ENCODE measurements around the gene BSND.
"Not testable (repeated sequence)": the region's sequence is repeated elsewhere in the genome, so short reads cannot be mapped to it uniquely, and the experiment has no call there.

Gene BSND

DNA sequence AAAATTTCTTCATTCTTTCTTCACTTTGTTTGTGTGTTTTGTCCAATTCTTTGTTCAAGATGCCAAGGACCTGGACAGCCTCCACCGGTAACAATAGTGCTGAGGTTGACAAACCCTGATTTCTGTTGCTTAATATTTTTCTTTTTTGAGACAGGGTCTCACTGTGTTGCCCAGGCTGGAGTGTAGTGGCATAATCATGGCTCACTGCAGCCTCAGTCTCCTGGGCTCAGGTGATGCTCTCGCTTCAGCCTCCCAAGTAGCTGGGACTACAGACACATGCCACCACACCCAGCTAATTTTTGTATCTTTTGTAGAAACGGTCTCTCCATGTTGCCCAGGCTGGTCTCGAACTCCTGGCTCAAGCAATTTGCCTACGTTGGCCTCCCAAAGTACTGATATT is 34.9 kb upstream of the BSND start:
- peaks cover 17% of the 10 kb centered on the region for H3K4me1 ChIP-seq (ENCODE audit: insufficient read depth, low read length)
- H3K27ac ChIP-seq (ENCODE audit: low read length); H3K9ac ChIP-seq (ENCODE audit: low read depth, low read length); H3K36me3 ChIP-seq (ENCODE audit: insufficient read depth, low read depth, low read length); H3K4me3 ChIP-seq (ENCODE audit: low read length); H3K27me3 ChIP-seq (ENCODE audit: insufficient read depth, low read length): not testable (repeated sequence)
- peaks cover 15% of the 10 kb centered on the region for H3K9me3 ChIP-seq (ENCODE audit: insufficient read depth, low read depth, low read length)

DNA sequence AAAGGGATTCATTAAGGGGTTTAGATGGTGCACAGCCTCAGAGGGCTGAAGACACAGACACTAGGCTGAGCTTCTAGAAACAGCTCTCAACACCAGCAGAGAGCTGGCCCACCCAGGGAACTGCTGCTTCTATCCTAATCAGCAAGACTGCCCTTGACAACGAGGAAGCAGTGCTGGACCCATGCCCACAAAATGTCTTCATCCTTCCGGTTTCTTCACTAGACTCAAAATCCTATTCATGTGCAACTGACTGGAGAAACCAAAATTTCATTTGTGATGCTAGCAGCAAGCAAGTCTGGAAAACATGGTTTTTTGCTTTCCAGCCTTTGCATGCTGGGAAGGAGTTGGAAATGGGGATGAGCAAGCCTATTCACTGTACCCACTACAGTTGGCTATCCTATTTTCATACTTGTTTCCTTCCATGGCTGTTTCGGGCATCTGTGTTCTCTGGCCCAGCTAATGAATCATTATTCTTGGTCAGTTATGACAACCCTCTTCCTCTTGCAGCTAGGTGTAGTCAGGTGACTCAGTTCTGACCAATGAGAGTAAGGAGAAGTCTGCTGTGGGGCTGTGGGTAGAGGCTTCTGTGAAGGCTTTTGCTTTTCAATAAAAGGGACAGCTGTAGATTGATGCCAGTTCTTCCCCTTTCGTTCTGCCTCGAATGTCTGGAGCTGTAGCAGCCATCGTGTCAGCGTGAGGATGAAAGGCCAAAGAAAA is 33.0 kb upstream of the BSND start:
- Histone ChIP-seq H3K9ac (ENCODE audit: low read depth, low read length) (no peak overlapping the region), H3K4me3 (ENCODE audit: low read length) (no peak overlapping the region), H3K4me1 (ENCODE audit: insufficient read depth, low read length) (peaks cover 17% of the 10 kb centered on the region), H3K27me3 (ENCODE audit: insufficient read depth, low read length) (no peaks in the 10 kb centered on the region), H3K27ac (ENCODE audit: low read length) (no peak overlapping the region), H3K9me3 (ENCODE audit: insufficient read depth, low read depth, low read length) (no peaks in the 10 kb centered on the region), H3K36me3 (ENCODE audit: insufficient read depth, low read depth, low read length) (no peaks in the 10 kb centered on the region)

DNA sequence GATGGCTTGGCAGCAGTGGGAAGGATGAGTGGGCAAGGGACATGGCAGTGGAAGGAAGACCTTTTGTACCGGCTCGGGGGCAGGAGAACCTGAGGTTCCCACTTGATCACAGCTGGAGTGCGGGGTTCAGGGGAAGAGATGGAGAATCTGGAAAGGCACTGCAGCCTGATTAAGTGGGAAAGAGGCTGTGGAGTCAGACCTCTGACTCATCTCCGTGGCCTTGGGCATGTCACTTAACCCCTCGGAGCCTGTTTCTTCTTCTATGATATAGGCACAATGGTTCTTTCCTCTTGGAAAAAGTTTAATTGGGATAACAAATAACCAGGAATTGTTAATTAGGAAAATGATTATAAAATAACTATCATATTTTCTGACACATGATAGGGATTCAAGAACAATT is 31.4 kb upstream of the BSND start:
- Histone ChIP-seq H3K27ac (ENCODE audit: low read length) (no peak overlapping the region), H3K4me3 (ENCODE audit: low read length) (no peak overlapping the region), H3K9me3 (ENCODE audit: insufficient read depth, low read depth, low read length) (no peaks in the 10 kb centered on the region), H3K4me1 (ENCODE audit: insufficient read depth, low read length) (peaks cover 9% of the 10 kb centered on the region), H3K9ac (ENCODE audit: low read depth, low read length) (no peak overlapping the region), H3K36me3 (ENCODE audit: insufficient read depth, low read depth, low read length) (no peaks in the 10 kb centered on the region), H3K27me3 (ENCODE audit: insufficient read depth, low read length) (no peaks in the 10 kb centered on the region)

DNA sequence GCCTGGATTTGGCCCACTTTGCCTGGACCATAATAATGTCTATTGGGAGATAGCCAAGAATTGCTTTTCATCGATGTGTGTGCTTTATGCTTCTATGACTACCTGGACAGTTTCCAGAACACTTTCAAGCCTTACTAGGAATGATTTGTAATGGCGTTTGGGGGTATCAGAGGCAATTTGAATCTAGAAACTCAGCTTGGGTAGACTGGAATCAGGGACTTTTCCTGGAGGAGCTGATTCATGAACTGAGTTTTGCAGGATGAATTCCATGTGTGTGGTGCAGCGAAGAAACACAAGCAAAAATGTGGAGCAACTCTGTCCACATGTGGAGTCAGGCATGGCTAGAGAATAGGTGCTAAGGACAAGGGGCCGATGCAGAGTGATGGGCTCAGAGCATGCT is 30.2 kb upstream of the BSND start:
- H3K27ac ChIP-seq (ENCODE audit: low read length), result no peak overlapping the region
- peaks cover 2% of the 10 kb centered on the region for H3K4me1 ChIP-seq (ENCODE audit: insufficient read depth, low read length)
- H3K36me3 ChIP-seq (ENCODE audit: insufficient read depth, low read depth, low read length), result no peaks in the 10 kb centered on the region
- H3K4me3 ChIP-seq (ENCODE audit: low read length), result no peak overlapping the region
- H3K9me3 ChIP-seq (ENCODE audit: insufficient read depth, low read depth, low read length), result no peaks in the 10 kb centered on the region
- H3K27me3 ChIP-seq (ENCODE audit: insufficient read depth, low read length), result no peaks in the 10 kb centered on the region
- H3K9ac ChIP-seq (ENCODE audit: low read depth, low read length), result no peak overlapping the region

DNA sequence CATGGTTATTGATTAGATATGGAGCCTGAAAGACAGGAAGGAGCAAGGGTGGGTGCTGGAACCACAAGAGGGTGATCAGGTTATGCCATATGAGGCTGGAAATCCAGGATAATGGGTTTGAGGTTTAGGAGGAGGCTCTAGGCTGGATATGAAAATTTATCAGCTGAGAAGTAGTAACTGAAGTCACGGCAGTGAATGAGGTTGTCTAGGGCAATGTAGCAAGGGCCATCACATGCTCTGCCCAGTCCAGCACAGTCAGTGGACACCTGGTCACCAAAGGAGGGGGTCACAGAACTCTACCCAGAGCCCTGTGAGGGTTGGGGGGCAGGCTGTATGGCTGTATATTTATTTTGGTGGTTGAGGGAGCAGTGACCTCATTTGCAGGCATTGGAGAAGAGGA is 28.9 kb upstream of the BSND start:
- H3K9ac ChIP-seq (ENCODE audit: low read depth, low read length), result no peak overlapping the region
- H3K4me1 ChIP-seq (ENCODE audit: insufficient read depth, low read length), result no peaks in the 10 kb centered on the region; the same call in 1 of the 2 replicates
- no peaks in the 10 kb centered on the region for H3K36me3 ChIP-seq (ENCODE audit: insufficient read depth, low read depth, low read length)
- no peak overlapping the region for H3K27ac ChIP-seq (ENCODE audit: low read length)
- no peak overlapping the region for H3K4me3 ChIP-seq (ENCODE audit: low read length)
- no peaks in the 10 kb centered on the region for H3K27me3 ChIP-seq (ENCODE audit: insufficient read depth, low read length)
- no peaks in the 10 kb centered on the region for H3K9me3 ChIP-seq (ENCODE audit: insufficient read depth, low read depth, low read length)

DNA sequence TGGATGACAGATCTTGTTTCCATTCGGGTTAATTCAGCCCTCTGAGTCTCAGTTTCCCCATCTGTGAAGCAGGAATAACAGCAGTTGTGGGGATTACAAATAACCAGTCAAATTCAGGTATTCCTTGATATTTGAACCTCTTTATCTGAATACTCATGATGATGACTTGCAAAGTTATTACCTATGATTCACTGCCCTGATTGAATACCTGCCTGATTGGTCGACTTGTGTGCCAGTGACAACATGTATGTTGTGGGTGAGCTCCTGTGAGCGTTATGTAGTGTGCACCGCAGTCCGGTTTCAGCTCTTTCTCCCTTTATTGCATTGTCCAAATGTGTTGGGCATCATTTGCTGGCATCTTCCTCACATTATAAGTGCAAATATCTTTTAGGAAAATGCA is 27.8 kb upstream of the BSND start:
- Histone ChIP-seq H3K27ac (ENCODE audit: low read length) (no peak overlapping the region), H3K4me3 (ENCODE audit: low read length) (no peak overlapping the region), H3K9me3 (ENCODE audit: insufficient read depth, low read depth, low read length) (no peaks in the 10 kb centered on the region), H3K9ac (ENCODE audit: low read depth, low read length) (no peak overlapping the region), H3K4me1 (ENCODE audit: insufficient read depth, low read length) (no peaks in the 10 kb centered on the region; the same call in 1 of the 2 replicates), H3K36me3 (ENCODE audit: insufficient read depth, low read depth, low read length) (no peaks in the 10 kb centered on the region), H3K27me3 (ENCODE audit: insufficient read depth, low read length) (no peaks in the 10 kb centered on the region)

DNA sequence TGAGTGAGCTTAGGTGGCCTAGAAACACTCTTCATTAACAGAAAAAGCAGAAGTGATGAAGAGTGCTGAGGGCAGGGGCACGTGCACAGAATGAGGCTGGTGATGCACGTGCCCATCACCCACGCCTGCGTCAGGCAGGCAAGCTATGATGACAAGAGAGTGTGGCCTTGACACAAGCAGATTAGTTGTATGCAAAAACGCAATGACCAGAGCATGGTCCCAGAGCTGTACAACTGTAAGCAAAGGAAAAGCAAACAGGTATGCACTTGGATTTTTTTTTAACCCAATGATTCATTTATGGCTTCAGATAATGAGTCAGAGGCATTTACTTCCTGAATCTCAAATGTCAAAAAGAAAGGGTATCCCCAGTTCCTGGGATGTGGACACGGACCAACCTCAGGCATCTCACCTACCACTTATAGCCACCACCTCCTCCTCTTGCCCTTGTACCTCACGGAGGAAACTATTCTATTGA is 27.4 kb upstream of the BSND start:
- no peaks in the 10 kb centered on the region; the same call in 1 of the 2 replicates for H3K4me1 ChIP-seq (ENCODE audit: insufficient read depth, low read length)

DNA sequence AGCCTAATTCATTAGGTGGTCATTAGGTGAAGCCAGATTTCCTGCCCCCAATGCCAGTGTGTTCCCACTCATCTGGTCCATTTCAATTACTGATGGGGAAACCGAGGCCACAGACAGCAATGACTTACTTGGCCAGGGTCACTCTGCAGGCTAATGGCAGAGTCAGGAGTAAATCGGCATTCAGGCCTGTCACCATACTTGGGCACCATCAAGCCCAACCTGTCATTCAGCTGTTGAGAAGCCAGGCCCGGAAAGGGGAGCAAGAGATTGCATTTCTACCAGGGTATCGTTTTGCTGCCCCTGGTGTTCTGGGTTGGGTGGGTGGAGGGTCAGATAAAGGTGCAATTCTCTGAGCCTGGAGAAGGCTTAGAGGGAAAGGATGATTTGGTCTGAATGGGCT is 26.3 kb upstream of the BSND start:
- H3K4me1 ChIP-seq (ENCODE audit: insufficient read depth, low read length), result no peaks in the 10 kb centered on the region; the same call in 1 of the 2 replicates
- H3K36me3 ChIP-seq (ENCODE audit: insufficient read depth, low read depth, low read length), result no peaks in the 10 kb centered on the region
- no peak overlapping the region for H3K9ac ChIP-seq (ENCODE audit: low read depth, low read length)
- H3K9me3 ChIP-seq (ENCODE audit: insufficient read depth, low read depth, low read length), result no peaks in the 10 kb centered on the region
- H3K4me3 ChIP-seq (ENCODE audit: low read length), result no peak overlapping the region
- H3K27me3 ChIP-seq (ENCODE audit: insufficient read depth, low read length), result no peaks in the 10 kb centered on the region; the same call in 1 of the 2 replicates
- no peak overlapping the region for H3K27ac ChIP-seq (ENCODE audit: low read length)

More for the DNA sequence above, 27.4 kb upstream of the BSND start:
- no peak overlapping the region for H3K27ac ChIP-seq (ENCODE audit: low read length)
- no peaks in the 10 kb centered on the region for H3K27me3 ChIP-seq (ENCODE audit: insufficient read depth, low read length)
- H3K9me3 ChIP-seq (ENCODE audit: insufficient read depth, low read depth, low read length), result no peaks in the 10 kb centered on the region
- no peak overlapping the region for H3K4me3 ChIP-seq (ENCODE audit: low read length)
- no peaks in the 10 kb centered on the region for H3K36me3 ChIP-seq (ENCODE audit: insufficient read depth, low read depth, low read length)
- H3K9ac ChIP-seq (ENCODE audit: low read depth, low read length), result no peak overlapping the region

DNA sequence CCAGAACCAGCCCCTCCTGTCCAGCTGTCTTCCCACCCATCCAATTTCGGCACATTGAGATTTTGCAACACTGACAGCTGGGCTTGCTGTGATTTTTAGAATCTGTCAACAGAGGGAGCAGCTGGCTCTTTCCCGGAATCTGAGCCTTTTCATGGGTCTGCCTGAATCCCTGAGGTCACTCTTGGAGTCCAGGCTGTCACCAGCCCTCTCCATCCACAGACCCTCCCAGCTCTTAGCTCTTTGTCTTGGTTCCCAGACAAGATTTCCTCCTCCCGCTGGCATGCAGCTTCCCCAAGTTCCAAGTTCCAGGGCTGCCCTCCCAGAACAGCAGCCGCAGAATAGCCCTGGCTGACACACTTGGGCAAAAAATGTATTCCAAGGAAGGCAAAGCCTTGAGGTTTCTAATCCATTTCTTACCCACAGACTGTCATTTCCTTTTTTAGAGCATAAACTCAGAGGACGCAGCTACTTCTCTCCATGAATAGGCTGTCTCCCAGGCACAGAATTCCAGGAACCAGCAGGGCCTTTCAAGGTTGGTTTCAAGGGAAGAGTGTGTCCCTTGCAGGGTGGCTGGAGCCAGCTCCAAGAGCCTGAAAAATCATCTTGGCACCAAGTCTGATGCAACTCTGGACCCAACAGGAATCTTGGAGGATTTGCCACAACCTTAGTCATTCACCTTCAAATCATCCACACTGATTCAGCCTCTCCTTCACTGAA is 25.4 kb upstream of the BSND start:
- H3K36me3 ChIP-seq (ENCODE audit: insufficient read depth, low read depth, low read length), result no peaks in the 10 kb centered on the region
- no peak overlapping the region for H3K4me3 ChIP-seq (ENCODE audit: low read length)
- no peak overlapping the region for H3K27ac ChIP-seq (ENCODE audit: low read length)
- no peak overlapping the region for H3K9ac ChIP-seq (ENCODE audit: low read depth, low read length)
- H3K9me3 ChIP-seq (ENCODE audit: insufficient read depth, low read depth, low read length), result no peaks in the 10 kb centered on the region
- peaks cover 7% of the 10 kb centered on the region for H3K27me3 ChIP-seq (ENCODE audit: insufficient read depth, low read length)
- peaks cover 3% of the 10 kb centered on the region for H3K4me1 ChIP-seq (ENCODE audit: insufficient read depth, low read length)

DNA sequence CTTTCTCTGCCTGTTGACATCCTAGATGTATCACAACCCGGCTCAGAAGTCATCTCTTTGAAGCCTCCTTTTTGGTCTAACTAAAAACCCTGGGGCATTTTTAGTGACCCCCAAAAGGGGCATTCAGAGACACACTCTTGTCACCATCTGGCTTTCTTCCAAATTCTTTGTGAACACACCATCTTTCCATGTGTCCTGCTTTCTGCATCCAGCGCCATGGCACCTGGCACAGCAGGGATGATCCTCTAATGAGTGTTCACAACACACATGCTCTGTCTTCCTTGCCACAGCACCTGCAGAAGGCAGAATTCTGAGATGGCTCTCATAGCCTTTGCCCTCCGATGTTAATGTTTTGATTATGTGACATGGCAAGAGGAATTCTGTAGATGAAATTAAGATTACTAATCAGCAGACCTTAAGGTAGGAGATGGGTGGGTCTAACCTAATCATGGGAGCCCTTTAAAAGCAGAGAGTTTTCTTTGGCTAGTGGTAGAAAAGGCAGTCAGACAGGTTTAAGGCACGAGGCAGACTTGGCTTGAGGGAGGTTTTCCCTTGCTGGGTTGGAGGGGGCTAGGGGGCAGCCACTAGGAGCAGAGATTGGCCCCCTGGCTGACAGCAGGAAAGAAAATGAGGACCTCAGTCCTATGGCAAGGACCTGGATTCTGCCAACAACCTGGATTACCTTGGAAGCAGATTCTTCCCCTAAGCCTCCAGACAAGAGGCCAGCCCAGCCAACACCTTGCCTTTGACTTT is 23.2 kb upstream of the BSND start:
- Histone ChIP-seq H3K36me3 (ENCODE audit: insufficient read depth, low read depth, low read length) (no peaks in the 10 kb centered on the region), H3K9ac (ENCODE audit: low read depth, low read length) (no peak overlapping the region), H3K4me3 (ENCODE audit: low read length) (no peak overlapping the region), H3K27ac (ENCODE audit: low read length) (no peak overlapping the region), H3K4me1 (ENCODE audit: insufficient read depth, low read length) (peaks cover 3% of the 10 kb centered on the region), H3K27me3 (ENCODE audit: insufficient read depth, low read length) (peaks cover 28% of the 10 kb centered on the region), H3K9me3 (ENCODE audit: insufficient read depth, low read depth, low read length) (no peaks in the 10 kb centered on the region)

DNA sequence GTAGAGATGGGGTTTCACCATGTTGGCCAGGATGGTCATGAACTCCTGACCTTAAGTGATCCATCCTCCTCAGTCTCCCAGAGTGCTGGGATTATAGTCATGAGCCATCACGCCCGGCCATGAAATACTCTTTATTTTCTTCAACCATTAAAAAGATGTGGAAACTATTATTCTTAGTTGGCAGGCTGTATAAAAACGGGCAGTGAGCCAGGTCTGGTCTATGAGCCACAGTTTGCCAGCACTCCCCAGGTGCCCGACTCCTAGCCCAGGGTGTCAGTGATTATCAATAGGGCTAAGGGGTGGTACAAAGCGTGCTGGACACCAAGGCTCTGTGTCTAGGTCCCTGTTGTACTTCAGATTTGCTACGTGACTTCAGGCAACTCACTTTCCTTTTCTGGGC is 22.0 kb upstream of the BSND start:
- Histone ChIP-seq H3K36me3 (ENCODE audit: insufficient read depth, low read depth, low read length) (no peaks in the 10 kb centered on the region), H3K4me1 (ENCODE audit: insufficient read depth, low read length) (peaks cover 3% of the 10 kb centered on the region), H3K27me3 (ENCODE audit: insufficient read depth, low read length) (peaks cover 40% of the 10 kb centered on the region), H3K27ac (ENCODE audit: low read length) (no peak overlapping the region), H3K4me3 (ENCODE audit: low read length) (no peak overlapping the region), H3K9ac (ENCODE audit: low read depth, low read length) (no peak overlapping the region), H3K9me3 (ENCODE audit: insufficient read depth, low read depth, low read length) (no peaks in the 10 kb centered on the region)
